ENCODE data around the gene DNAH6. TPM values are rescaled to one million over a fixed set of nuclear protein-coding genes. Genes with fewer than 3 reads are reported as not detected.

The DNAH6 gene
- total RNA-seq, 3 donors from 2014 or later, result 1.2 to 1.3 (median 1.3) TPM

GRCh38 chr2:84788027-84788426 is 271.7 kb downstream of the DNAH6 start:
- ATAC-seq (no peak), DNase-seq (no peak)
- Histone ChIP-seq H3K4me3 (no peak overlapping the region), H3K36me3 (ENCODE audit: low read depth) (no peaks in the 10 kb centered on the region), H3K9me3 (no peaks in the 10 kb centered on the region), H3K4me1 (ENCODE audit: low read depth) (no peaks in the 10 kb centered on the region)
- TF ChIP-seq CTCF (IDR thresholded peaks at IDR 0.05), result no peak
- intact Hi-C loops (cut with DNase I, micrococcal nuclease), result no loop called here

- no peak for DNase-seq
- intact Hi-C loops (cut with DNase I, micrococcal nuclease), result no loop called here
- ATAC-seq, result no peak
Measured at GRCh38 chr2:84788498-84788897, 272.2 kb downstream of the DNAH6 start.

GRCh38 chr2:84792856-84793522 is 276.7 kb downstream of the DNAH6 start:
- DNase-seq, result no peak
- no peak for TF ChIP-seq CTCF (IDR thresholded peaks at IDR 0.05)
- no peak for ATAC-seq
- H3K4me1 ChIP-seq (ENCODE audit: low read depth), result no peaks in the 10 kb centered on the region
- H3K9me3 ChIP-seq, result no peaks in the 10 kb centered on the region
- intact Hi-C loops (cut with DNase I, micrococcal nuclease), result no loop called here
- no peaks in the 10 kb centered on the region for H3K36me3 ChIP-seq (ENCODE audit: low read depth)
- H3K4me3 ChIP-seq, result no peak overlapping the region

More at GRCh38 chr2:84788498-84788897, 272.2 kb downstream of the DNAH6 start:
- no peaks in the 10 kb centered on the region for H3K9me3 ChIP-seq
- H3K4me1 ChIP-seq (ENCODE audit: low read depth), result no peaks in the 10 kb centered on the region
- no peak overlapping the region for H3K4me3 ChIP-seq
- no peak for TF ChIP-seq CTCF (IDR thresholded peaks at IDR 0.05)
- H3K36me3 ChIP-seq (ENCODE audit: low read depth), result no peaks in the 10 kb centered on the region

GRCh38 chr2:84793641-84794040 is 277.3 kb downstream of the DNAH6 start:
- Histone ChIP-seq H3K4me1 (ENCODE audit: low read depth) (no peaks in the 10 kb centered on the region), H3K9me3 (no peaks in the 10 kb centered on the region), H3K4me3 (no peak overlapping the region), H3K36me3 (ENCODE audit: low read depth) (no peaks in the 10 kb centered on the region)
- no peak for TF ChIP-seq CTCF (IDR thresholded peaks at IDR 0.05)
- ATAC-seq, result no peak
- intact Hi-C loops (cut with DNase I, micrococcal nuclease), result no loop called here
- no peak for DNase-seq

DNA sequence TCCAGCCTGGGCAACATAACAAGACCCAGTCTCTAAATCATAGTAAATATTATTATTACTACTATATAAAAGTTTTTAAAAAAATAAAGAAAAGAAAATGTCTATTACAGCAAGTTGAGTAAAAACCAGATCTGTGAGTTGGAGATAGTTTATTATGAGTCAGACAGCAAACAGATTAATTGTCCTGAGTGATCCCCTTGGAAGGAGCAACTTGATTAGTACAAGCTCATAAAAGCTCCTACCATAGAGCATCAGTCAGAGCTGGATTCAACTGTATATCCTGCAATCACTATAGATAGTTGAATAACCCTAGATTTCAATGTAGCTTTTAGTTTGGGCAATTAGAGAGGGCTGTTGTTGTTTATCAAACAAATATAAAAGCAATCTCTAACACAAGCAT is 280.5 kb downstream of the DNAH6 start:
- no peaks in the 10 kb centered on the region for H3K36me3 ChIP-seq (ENCODE audit: low read depth)
- no peak for DNase-seq
- ATAC-seq, result no peak
- TF ChIP-seq CTCF (IDR thresholded peaks at IDR 0.05), result no peak
- H3K4me3 ChIP-seq, result no peak overlapping the region
- peaks cover under 1% of the 10 kb centered on the region for H3K9me3 ChIP-seq
- intact Hi-C loops (cut with DNase I, micrococcal nuclease), result no loop called here
- H3K4me1 ChIP-seq (ENCODE audit: low read depth), result no peaks in the 10 kb centered on the region

GRCh38 chr2:84797271-84797670 is 281.0 kb downstream of the DNAH6 start:
- ATAC-seq (no peak), DNase-seq (no peak)
- TF ChIP-seq CTCF (IDR thresholded peaks at IDR 0.05), result no peak
- H3K36me3 ChIP-seq (ENCODE audit: low read depth), result no peaks in the 10 kb centered on the region
- intact Hi-C loops (cut with DNase I, micrococcal nuclease), result no loop called here
- H3K4me1 ChIP-seq (ENCODE audit: low read depth), result no peaks in the 10 kb centered on the region
- peaks cover 6% of the 10 kb centered on the region for H3K9me3 ChIP-seq
- no peak overlapping the region for H3K4me3 ChIP-seq

Measured in mucosa of descending colon (tissue), 3 donors.